C4-2B (cell line): ENCODE data around the gene NCOA3.

Source experiments
- CTCF ChIP-seq: fragments of 450-650 bp; conservative IDR thresholded peaks from 2 replicates; pipeline ENCODE4 v1.5.1; 2017; ENCODE audit warnings: mild to moderate bottlenecking
- ZFX ChIP-seq: fragments of 450-650 bp; IDR thresholded peaks from 2 replicates; pipeline ENCODE4 v1.6.1; 2017

- TF ChIP-seq CTCF (no peak), ZFX (no peak)
These were observed 59.5 kb downstream of the NCOA3 start for GRCh38 chr20:47561180-47561579.
